ENCODE data around the gene ELK4. TPM values are rescaled to one million over a fixed set of nuclear protein-coding genes. Genes with fewer than 3 reads are reported as not detected.

The ELK4 gene
- total RNA-seq, 3 donors from 2014 or later: 90.7 to 103 (median 101) TPM

DNA sequence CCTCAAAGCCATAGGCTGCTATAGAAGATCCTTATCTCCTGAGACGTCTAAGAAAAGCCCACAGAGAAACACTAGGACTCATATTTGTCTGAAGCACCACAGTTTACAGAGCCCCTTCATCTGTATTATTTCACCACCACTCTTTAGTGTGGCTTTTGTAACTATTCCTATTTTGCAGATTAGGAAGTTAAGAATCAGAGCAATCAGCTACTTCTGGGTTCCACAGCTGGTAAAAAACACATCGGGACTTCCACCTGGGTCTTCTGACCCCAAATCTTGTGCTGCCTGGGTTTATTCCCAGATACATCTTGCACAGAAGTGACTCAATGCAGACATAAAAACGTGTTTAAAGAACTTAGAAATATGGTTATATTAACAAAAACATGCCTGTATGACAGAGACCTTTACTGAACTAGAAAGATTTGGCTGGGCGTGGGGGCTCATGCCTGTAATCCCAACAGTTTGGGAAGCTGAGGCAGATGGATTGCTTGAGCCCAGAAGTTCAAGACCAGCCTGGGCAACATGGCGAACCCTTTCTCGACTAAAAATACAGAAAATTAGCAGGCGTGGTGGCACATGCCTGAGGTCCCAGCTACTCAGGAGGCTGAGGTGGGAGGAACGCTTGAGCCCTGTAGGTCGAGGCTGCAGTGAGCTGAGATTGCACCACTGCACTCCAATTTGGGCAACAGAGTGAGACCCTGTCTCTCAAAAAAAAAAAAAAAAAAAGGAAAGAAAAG, 40.9 kb downstream of the ELK4 start:
- no peaks in the 10 kb centered on the region for H3K9me3 Mint-ChIP-seq
- H3K27me3 Mint-ChIP-seq (ENCODE audit: low read depth): no peaks in the 10 kb centered on the region
- no peak overlapping the region for H3K4me3 Mint-ChIP-seq
- peaks cover 40% of the 10 kb centered on the region for H3K4me1 Mint-ChIP-seq (ENCODE audit: low read depth)
- no peak for ATAC-seq
- peaks cover 5% of the 10 kb centered on the region for H3K36me3 Mint-ChIP-seq (ENCODE audit: insufficient read depth)
- DNase-seq: no peak

DNA sequence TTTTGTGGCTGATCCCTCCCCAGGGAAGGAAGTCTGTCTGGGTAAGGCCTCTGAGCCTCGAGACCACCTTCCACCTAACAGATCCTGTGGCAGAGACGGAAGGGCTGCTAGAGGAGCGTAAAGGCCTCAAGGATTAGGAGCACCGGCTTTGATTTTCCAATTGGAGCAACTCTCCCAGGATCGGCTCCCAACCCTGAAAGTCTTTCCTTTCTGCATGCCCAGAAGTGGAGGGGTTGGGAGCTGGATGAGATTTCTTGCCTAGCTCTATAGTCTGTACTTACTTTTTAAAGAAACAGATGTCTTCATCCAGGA, 41.4 kb downstream of the ELK4 start:
- Mint-ChIP-seq H3K9me3 (no peaks in the 10 kb centered on the region), H3K4me3 (no peak overlapping the region), H3K36me3 (ENCODE audit: insufficient read depth) (peaks cover 2% of the 10 kb centered on the region), H3K27me3 (ENCODE audit: low read depth) (no peaks in the 10 kb centered on the region), H3K4me1 (ENCODE audit: low read depth) (peaks cover 37% of the 10 kb centered on the region)
- DNase-seq (no peak), ATAC-seq (no peak)

GRCh38 chr1:205589618-205590456, 42.0 kb downstream of the ELK4 start:
- no peak overlapping the region for H3K4me3 Mint-ChIP-seq
- H3K4me1 Mint-ChIP-seq (ENCODE audit: low read depth): peaks cover 32% of the 10 kb centered on the region
- no peak for ATAC-seq

GRCh38 chr1:205589046-205589445, 42.8 kb downstream of the ELK4 start:
- peaks cover 27% of the 10 kb centered on the region for H3K4me1 Mint-ChIP-seq (ENCODE audit: low read depth)
- no peaks in the 10 kb centered on the region for H3K9me3 Mint-ChIP-seq
- H3K36me3 Mint-ChIP-seq (ENCODE audit: insufficient read depth): no peaks in the 10 kb centered on the region

More at GRCh38 chr1:205589618-205590456, 42.0 kb downstream of the ELK4 start:
- no peak for DNase-seq
- H3K27me3 Mint-ChIP-seq (ENCODE audit: low read depth): no peaks in the 10 kb centered on the region
- H3K9me3 Mint-ChIP-seq: no peaks in the 10 kb centered on the region
- H3K36me3 Mint-ChIP-seq (ENCODE audit: insufficient read depth): peaks cover 1% of the 10 kb centered on the region

DNA sequence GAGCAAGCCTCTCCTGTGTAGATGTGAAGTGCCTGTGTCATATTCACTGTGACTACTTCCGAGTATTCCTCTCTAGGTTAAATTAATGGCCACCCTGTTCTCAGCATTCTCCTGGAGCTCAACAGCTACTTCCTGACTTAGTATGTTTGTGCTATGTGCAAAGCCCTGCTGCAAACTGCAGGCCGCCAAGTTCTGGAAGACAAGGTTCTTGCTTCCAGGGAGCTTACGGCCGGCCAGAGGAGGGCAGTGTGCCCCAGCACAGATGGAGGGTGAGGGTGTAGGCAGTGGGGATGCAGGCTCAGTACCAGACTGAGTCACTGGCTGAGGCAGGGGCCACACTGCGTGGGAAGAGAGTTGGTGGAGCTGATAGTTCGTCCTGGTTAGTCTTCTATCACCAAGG, 43.2 kb downstream of the ELK4 start:
- Mint-ChIP-seq H3K27me3 (ENCODE audit: low read depth) (no peaks in the 10 kb centered on the region), H3K36me3 (ENCODE audit: insufficient read depth) (no peaks in the 10 kb centered on the region), H3K4me1 (ENCODE audit: low read depth) (peaks cover 22% of the 10 kb centered on the region), H3K9me3 (no peaks in the 10 kb centered on the region), H3K4me3 (no peak overlapping the region)
- no peak for DNase-seq
- no peak for ATAC-seq

More at GRCh38 chr1:205589046-205589445, 42.8 kb downstream of the ELK4 start:
- Mint-ChIP-seq H3K27me3 (ENCODE audit: low read depth) (no peaks in the 10 kb centered on the region), H3K4me3 (no peak overlapping the region)
- ATAC-seq (no peak), DNase-seq (no peak)

GRCh38 chr1:205587581-205587980, 44.2 kb downstream of the ELK4 start:
- no peaks in the 10 kb centered on the region for H3K36me3 Mint-ChIP-seq (ENCODE audit: insufficient read depth)
- H3K4me3 Mint-ChIP-seq: no peak overlapping the region
- H3K4me1 Mint-ChIP-seq (ENCODE audit: low read depth): peaks cover 15% of the 10 kb centered on the region
- ATAC-seq (no peak), DNase-seq (no peak)
- H3K9me3 Mint-ChIP-seq: no peaks in the 10 kb centered on the region
- H3K27me3 Mint-ChIP-seq (ENCODE audit: low read depth): no peaks in the 10 kb centered on the region

- H3K27me3 Mint-ChIP-seq (ENCODE audit: low read depth): peaks cover 2% of the 10 kb centered on the region
- no peak overlapping the region for H3K4me3 Mint-ChIP-seq
- ATAC-seq: no peak
- no peaks in the 10 kb centered on the region for H3K9me3 Mint-ChIP-seq
- no peak for DNase-seq
- peaks cover 9% of the 10 kb centered on the region for H3K4me1 Mint-ChIP-seq (ENCODE audit: low read depth)
- H3K36me3 Mint-ChIP-seq (ENCODE audit: insufficient read depth): no peaks in the 10 kb centered on the region
Observed at GRCh38 chr1:205585835-205586785, 45.7 kb downstream of the ELK4 start.

DNA sequence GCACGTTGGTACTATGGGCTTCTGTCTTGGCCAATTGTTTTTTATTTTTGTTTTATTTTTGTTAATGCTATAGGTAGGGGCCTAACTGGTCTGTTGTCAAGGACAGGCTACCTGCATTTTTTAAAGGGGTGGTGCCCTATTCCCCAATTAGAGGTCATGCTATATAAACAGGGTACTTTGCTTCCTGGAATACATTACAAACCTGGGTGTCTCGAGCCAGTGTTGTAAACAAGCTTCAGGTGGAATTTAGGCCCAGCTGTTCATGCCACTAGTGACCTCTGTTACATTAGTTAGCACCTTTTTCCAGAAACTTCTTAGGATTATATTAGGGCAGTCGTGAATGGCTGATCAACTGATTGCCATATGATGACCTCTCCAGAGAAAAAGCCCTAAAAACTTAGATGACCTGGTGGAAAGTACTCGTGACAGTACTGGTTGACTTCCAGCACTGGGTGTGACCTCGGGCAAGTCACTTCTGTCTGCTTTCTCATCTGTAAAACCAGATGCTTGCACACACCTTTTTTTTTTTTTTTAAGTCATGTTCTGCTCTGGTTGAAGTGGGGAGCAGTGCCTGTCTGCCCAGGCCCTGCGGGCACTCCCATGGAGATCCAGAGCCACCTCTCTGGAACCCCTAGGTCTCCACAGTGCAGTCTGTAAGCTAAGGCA, 46.5 kb downstream of the ELK4 start:
- no peaks in the 10 kb centered on the region for H3K9me3 Mint-ChIP-seq
- peaks cover 3% of the 10 kb centered on the region for H3K4me1 Mint-ChIP-seq (ENCODE audit: low read depth)
- H3K27me3 Mint-ChIP-seq (ENCODE audit: low read depth): peaks cover 2% of the 10 kb centered on the region
- no peak overlapping the region for H3K4me3 Mint-ChIP-seq
- no peaks in the 10 kb centered on the region for H3K36me3 Mint-ChIP-seq (ENCODE audit: insufficient read depth)
- no peak for DNase-seq
- no peak for ATAC-seq

DNA sequence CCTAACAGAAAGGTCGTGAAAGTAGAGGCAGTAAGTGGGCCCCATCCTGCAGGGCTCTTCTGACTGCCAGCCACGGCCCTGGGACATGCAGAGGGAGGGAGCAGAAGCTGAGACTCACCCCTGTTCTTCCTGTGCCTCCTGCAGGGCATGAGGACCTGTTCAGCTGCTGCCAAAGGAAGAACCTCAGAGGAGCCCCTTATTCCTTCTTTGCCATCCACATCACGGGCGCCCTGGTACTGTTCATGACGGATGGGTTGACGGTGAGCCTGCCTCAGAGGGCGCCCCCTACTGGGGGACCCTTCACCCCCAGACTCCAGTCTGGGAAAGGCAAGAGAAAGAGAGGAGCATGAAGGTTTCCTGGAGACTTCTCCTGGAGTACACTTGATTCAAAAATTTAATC, 47.1 kb downstream of the ELK4 start:
- peaks cover 3% of the 10 kb centered on the region for H3K4me1 Mint-ChIP-seq (ENCODE audit: low read depth)
- DNase-seq (no peak), ATAC-seq (no peak)
- H3K9me3 Mint-ChIP-seq: no peaks in the 10 kb centered on the region
- H3K4me3 Mint-ChIP-seq: no peak overlapping the region
- peaks cover 2% of the 10 kb centered on the region for H3K27me3 Mint-ChIP-seq (ENCODE audit: low read depth)
- H3K36me3 Mint-ChIP-seq (ENCODE audit: insufficient read depth): no peaks in the 10 kb centered on the region

- no peak for DNase-seq
- peaks cover 2% of the 10 kb centered on the region for H3K27me3 Mint-ChIP-seq (ENCODE audit: low read depth)
- no peak overlapping the region for H3K4me3 Mint-ChIP-seq
Observed at GRCh38 chr1:205583461-205584130, 48.2 kb downstream of the ELK4 start.

DNA sequence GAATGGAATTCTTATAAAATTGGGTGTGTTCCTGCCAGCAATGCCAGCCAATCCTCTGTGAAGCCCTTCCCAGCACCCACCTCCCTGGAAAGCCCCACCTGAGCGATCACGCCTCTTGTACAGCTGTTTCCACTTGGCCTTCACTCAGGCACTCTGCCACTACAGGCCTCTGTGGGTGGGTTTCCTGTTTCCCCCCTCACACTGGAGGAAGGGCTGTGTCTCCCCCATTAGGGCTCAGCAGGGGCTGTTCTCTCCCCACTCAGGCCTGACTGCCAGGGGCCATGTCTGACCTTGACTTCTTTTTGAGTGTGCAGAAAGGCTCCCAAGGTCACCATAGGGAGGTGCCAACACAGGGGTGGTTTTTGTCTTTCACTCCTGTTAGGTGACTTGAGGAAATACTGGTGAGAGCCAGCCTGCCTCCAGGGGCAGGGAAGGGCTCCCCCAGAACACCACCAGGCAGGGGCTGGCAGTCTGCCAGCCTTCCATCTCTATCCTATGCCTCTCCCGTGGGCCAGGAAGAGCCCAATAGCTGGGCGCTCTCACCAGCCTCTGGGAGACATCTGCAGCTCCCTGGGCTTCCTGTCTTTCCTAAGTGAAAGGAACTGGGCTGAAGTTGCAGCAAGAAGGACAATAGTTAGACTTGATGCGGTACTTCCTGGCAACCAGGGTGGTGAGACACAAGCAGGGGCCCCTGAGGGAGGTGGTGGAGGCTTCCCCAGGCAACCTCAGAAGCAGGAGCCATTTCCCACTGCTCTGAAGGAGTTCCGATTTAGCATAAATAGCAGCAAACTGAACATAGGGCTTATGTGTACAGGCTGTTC, 49.1 kb downstream of the ELK4 start:
- H3K27me3 Mint-ChIP-seq (ENCODE audit: low read depth): peaks cover 6% of the 10 kb centered on the region
- H3K4me3 Mint-ChIP-seq: no peak overlapping the region
- no peak for DNase-seq
- H3K36me3 Mint-ChIP-seq (ENCODE audit: insufficient read depth): no peaks in the 10 kb centered on the region
- peak in 1 of 2 donors; percentile 53 for ATAC-seq
- H3K9me3 Mint-ChIP-seq: no peaks in the 10 kb centered on the region
- H3K4me1 Mint-ChIP-seq (ENCODE audit: low read depth): peaks cover 3% of the 10 kb centered on the region

More at GRCh38 chr1:205583461-205584130, 48.2 kb downstream of the ELK4 start:
- H3K9me3 Mint-ChIP-seq: no peaks in the 10 kb centered on the region
- no peaks in the 10 kb centered on the region for H3K36me3 Mint-ChIP-seq (ENCODE audit: insufficient read depth)
- peaks cover 3% of the 10 kb centered on the region for H3K4me1 Mint-ChIP-seq (ENCODE audit: low read depth)
- ATAC-seq: no peak

- Mint-ChIP-seq H3K36me3 (ENCODE audit: insufficient read depth) (no peaks in the 10 kb centered on the region), H3K4me1 (ENCODE audit: low read depth) (peaks cover 3% of the 10 kb centered on the region), H3K9me3 (no peaks in the 10 kb centered on the region), H3K4me3 (no peak overlapping the region), H3K27me3 (ENCODE audit: low read depth) (peaks cover 10% of the 10 kb centered on the region)
- DNase-seq: no peak
- no peak for ATAC-seq
Observed at GRCh38 chr1:205582046-205582445, 49.8 kb downstream of the ELK4 start.
